Activated T-helper 9 cell treated with anti-CD3 and anti-CD28 coated beads, Interleukin-2, amount 50 U/mL, for 16 hours (primary cell): ENCODE data around the gene GOPC.
"Not testable (repeated sequence)": the region's sequence is repeated elsewhere in the genome, so short reads cannot be mapped to it uniquely, and the experiment has no call there.

Source experiments
- DNase-seq: peaks from one replicate; pipeline ENCODE4 v3.0.0-alpha.2; 2020; ENCODE audit warnings: low read depth

Gene GOPC

GRCh38 chr6:117548797-117549301, 53.5 kb downstream of the GOPC start:
- DNase-seq: no peak

GRCh38 chr6:117547688-117548621, 54.4 kb downstream of the GOPC start:
- DNase-seq: peak; percentile 27

GRCh38 chr6:117546674-117547073, 55.6 kb downstream of the GOPC start:
- no peak for DNase-seq

GRCh38 chr6:117545161-117545595, 57.1 kb downstream of the GOPC start:
- no peak for DNase-seq

GRCh38 chr6:117544716-117545115, 57.6 kb downstream of the GOPC start:
- DNase-seq: no peak

GRCh38 chr6:117542493-117542892, 59.8 kb downstream of the GOPC start:
- DNase-seq: no peak

- DNase-seq: no peak
These were observed 61.6 kb downstream of the GOPC start for GRCh38 chr6:117540670-117541069.

GRCh38 chr6:117538615-117539014, 63.7 kb downstream of the GOPC start:
- DNase-seq: no peak

- no peak for DNase-seq
These were observed 66.0 kb downstream of the GOPC start for GRCh38 chr6:117536317-117536716.

GRCh38 chr6:117534974-117535373, 67.3 kb downstream of the GOPC start:
- no peak for DNase-seq

GRCh38 chr6:117533775-117534174, 68.5 kb downstream of the GOPC start:
- no peak for DNase-seq

- no peak for DNase-seq
These were observed 70.2 kb downstream of the GOPC start for GRCh38 chr6:117531809-117532725.

- DNase-seq: no peak
These were observed 71.0 kb downstream of the GOPC start for GRCh38 chr6:117531346-117531745.

- DNase-seq: no peak
These were observed 71.7 kb downstream of the GOPC start for GRCh38 chr6:117530467-117531242.

GRCh38 chr6:117525607-117526006, 76.7 kb downstream of the GOPC start:
- no peak for DNase-seq

GRCh38 chr6:117521791-117522502, 80.4 kb downstream of the GOPC start:
- DNase-seq: no peak

GRCh38 chr6:117520603-117521395, 81.5 kb downstream of the GOPC start:
- no peak for DNase-seq

- DNase-seq: no peak
These were observed 83.4 kb downstream of the GOPC start for GRCh38 chr6:117518870-117519269.

- not testable (repeated sequence) for DNase-seq
These were observed 84.3 kb downstream of the GOPC start for GRCh38 chr6:117517995-117518394.

GRCh38 chr6:117515326-117515725, 87.0 kb downstream of the GOPC start:
- no peak for DNase-seq
